Measurements from ENCODE around the gene DCC.

The DCC gene

DNA sequence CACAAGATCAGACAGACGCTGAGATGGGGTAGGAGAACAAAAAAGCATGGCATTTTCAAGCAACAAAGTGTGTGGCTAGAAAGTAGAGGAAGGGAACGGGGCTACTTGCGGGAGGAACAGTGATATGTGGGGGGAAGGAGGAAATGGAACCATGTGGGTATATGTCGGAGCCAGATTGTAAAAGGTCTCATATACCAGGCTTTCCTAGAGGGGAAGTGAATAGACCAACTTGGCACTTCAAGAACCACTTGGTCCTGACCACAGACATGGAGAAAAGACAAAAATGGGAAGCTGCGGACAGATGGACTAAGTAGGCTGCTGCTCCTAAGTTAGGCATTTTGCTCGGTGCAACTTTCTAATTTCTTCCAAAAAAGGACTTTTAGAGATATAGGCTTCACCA lies 196.0 kb downstream of the DCC start:
- no peak for TF ChIP-seq CTCF (IDR thresholded peaks at IDR 0.05; ENCODE audit: borderline replicate concordance, insufficient read depth, low read depth, low read length)
- H3K4me3 ChIP-seq (ENCODE audit: low read depth, low read length): no peak overlapping the region

- TF ChIP-seq CTCF (IDR thresholded peaks at IDR 0.05; ENCODE audit: borderline replicate concordance, insufficient read depth, low read depth, low read length): no peak
- H3K4me3 ChIP-seq (ENCODE audit: low read depth, low read length): no peak overlapping the region
Observed at GRCh38 chr18:52537261-52537660, 197.3 kb downstream of the DCC start.

- no peak for TF ChIP-seq CTCF (IDR thresholded peaks at IDR 0.05; ENCODE audit: borderline replicate concordance, insufficient read depth, low read depth, low read length)
- H3K4me3 ChIP-seq (ENCODE audit: low read depth, low read length): no peak overlapping the region
Observed at GRCh38 chr18:52541056-52541455, 201.1 kb downstream of the DCC start.

DNA sequence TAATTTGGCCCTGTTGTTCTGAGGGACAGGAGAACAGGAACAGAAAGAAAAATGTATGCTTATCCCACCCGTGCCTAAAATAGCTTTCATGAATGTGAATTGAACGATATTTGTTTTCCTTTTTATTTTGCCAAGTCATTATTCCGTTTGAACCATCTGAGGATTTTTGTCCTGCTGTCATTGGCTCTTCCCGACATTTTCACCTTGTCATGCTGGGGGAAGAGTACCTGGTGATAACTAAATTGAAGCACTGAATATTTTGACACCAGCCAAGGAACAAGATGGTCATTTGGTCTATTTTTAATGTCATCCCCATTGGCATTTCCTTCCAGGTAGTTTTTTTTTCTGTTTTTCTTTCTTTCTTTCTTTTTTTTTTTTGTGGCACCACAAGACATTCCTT lies 204.1 kb downstream of the DCC start:
- H3K4me3 ChIP-seq (ENCODE audit: low read depth, low read length): no peak overlapping the region
- no peak for TF ChIP-seq CTCF (IDR thresholded peaks at IDR 0.05; ENCODE audit: borderline replicate concordance, insufficient read depth, low read depth, low read length)

DNA sequence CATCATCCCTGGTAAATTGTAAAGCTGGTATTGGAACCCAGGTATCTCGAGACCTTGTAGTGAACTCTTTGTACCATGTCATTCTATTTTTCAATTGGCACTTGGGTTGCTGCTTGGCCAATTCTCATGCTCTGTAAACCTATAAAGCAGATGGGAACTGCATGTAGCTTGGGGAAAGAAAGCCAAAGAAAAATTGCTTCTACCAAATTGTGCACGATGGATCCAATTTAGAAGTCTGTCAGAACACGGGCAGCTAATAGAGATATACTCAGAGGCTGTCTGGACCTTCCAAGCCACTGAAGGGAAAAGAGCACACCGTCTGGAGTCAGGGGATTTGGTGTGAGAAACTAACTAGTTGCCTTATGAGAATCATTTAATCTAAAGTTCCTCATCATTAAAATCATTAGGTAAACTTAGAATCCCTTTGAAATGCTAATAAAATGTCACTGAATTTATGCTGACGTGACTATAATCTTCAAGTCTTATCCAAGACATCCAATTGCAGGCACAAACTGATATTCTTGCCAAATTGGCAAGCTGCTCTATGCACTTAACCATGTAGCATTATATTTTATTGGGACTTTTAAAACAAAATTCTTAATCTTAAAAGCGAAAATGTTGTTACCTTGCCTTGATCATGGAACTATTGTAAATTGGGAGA lies 206.8 kb downstream of the DCC start:
- no peak for TF ChIP-seq CTCF (IDR thresholded peaks at IDR 0.05; ENCODE audit: borderline replicate concordance, insufficient read depth, low read depth, low read length)
- H3K4me3 ChIP-seq (ENCODE audit: low read depth, low read length): no peak overlapping the region

DNA sequence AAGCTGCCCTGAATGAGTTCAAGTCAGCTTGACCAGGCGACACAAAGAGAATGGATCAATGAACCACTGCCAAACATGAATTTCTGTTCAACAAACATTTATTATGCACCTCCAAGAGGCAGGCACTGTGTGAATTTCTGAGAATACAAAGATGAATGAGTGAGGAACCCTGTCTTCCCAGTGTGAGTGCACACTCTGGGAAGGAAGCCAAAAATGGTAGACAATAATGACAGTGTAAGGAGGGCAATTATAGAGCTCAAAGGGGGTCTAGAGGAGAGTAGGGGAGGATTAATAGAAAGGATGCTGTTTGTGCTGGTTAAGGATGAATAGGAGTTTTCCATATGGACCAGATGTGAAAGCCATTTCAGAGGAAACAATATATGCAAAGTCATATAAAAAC lies 213.4 kb downstream of the DCC start:
- no peak overlapping the region for H3K4me3 ChIP-seq (ENCODE audit: low read depth, low read length)
- TF ChIP-seq CTCF (IDR thresholded peaks at IDR 0.05; ENCODE audit: borderline replicate concordance, insufficient read depth, low read depth, low read length): no peak

DNA sequence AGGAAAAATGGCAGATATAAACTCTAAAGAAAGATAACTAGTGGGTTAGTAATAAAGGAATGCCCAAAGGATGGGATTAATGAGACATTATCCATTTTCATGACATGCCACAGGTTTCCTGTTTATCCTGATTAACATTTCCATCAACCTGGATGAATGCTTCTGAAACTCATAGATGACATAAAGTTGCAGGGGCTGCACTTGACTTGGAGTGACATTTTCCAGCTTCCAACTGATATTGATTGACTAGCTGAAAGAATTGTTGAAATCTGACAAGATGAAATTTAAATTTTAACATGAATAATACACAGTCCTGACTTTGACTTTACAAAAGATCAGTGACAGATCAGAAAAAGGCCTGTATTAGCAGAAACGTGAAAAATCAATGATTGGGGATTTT lies 214.2 kb downstream of the DCC start:
- TF ChIP-seq CTCF (IDR thresholded peaks at IDR 0.05; ENCODE audit: borderline replicate concordance, insufficient read depth, low read depth, low read length): no peak

More for the DNA sequence above, 214.2 kb downstream of the DCC start:
- no peak overlapping the region for H3K4me3 ChIP-seq (ENCODE audit: low read depth, low read length)
